Measurements from ENCODE around the gene ANKRD9.

- TF ChIP-seq EZH2 (IDR thresholded peaks at IDR 0.05; ENCODE audit: borderline replicate concordance, low read length) (no peak), CTCF (IDR thresholded peaks at IDR 0.05; ENCODE audit: low read length) (no peak)
Observed at GRCh38 chr14:102509746-102510615, at the start of gene ANKRD9.

All from OCI-LY1 (cell line).